Body of pancreas (tissue), 4 donors: ENCODE data around the gene OR4F17.
"Not testable (repeated sequence)": the region's sequence is repeated elsewhere in the genome, so short reads cannot be mapped to it uniquely, and the experiment has no call there.

ENCODE experiments used
- CTCF ChIP-seq, 7 experiments: fragments of 450-650 bp in 4 of 7; fragments of 200-600 bp in 3 of 7; sonication (generic) in 3 of 7; IDR thresholded peaks; one replicate each; pipeline ENCODE4 v1.5.1; 2016 to 2019; ENCODE audit warnings: antibody characterized with exemption in 7 of 7
- POLR2A ChIP-seq, 3 donors: fragments of 450-650 bp; IDR thresholded peaks; one replicate each; pipeline ENCODE4 v1.6.1; 2016; ENCODE audit warnings: antibody characterized with exemption in 3 of 3, mild to moderate bottlenecking in 2 of 3

- TF ChIP-seq CTCF, POLR2A (IDR thresholded peaks at IDR 0.05): not testable (repeated sequence)
Observed at GRCh38 chr19:97647-98046, 9.3 kb upstream of the OR4F17 start.
